Stimulated activated naive B cell treated with anti-CD40 and anti-IgM and Interleukin-4, amounts not matched to agents 10 μg/mL and 1 μg/mL and 100 μg/mL, for 72 hours (primary cell): ENCODE measurements around the gene DHRS3.
A peak's percentile ranks its signal among the peaks of the same experiment; 100 is the strongest.

Source experiments
- ATAC-seq, 2 donors: fragments of 150-1000 bp; cut with Tn5 transposase; replicated peaks; 2 replicates each; pipeline ENCODE4 v1.10.0; 2021; ENCODE audit warnings: moderate library complexity in 1 of 2
- DNase-seq: peaks from one replicate; pipeline ENCODE4 v3.0.0; 2021
- H3K27ac Mint-ChIP-seq: one replicate; pipeline ENCODE4 v1.8.0; 2022; ENCODE audit warnings: mild to moderate bottlenecking, mixed read lengths
- H3K27me3 Mint-ChIP-seq, 2 donors: one replicate each; pipeline ENCODE4 v1.8.0; 2022; ENCODE audit warnings: mixed read lengths in 2 of 2
- H3K36me3 Mint-ChIP-seq, 2 donors: one replicate each; pipeline ENCODE4 v1.8.0; 2022; ENCODE audit warnings: mixed read lengths in 2 of 2, mild to moderate bottlenecking in 1 of 2
- H3K4me1 Mint-ChIP-seq, 2 donors: one replicate each; pipeline ENCODE4 v1.8.0; 2022; ENCODE audit warnings: mixed read lengths in 2 of 2, mild to moderate bottlenecking in 1 of 2
- H3K4me3 Mint-ChIP-seq, 2 donors: one replicate each; pipeline ENCODE4 v1.8.0; 2022; ENCODE audit warnings: mild to moderate bottlenecking in 2 of 2, mixed read lengths in 2 of 2, moderate library complexity in 1 of 2
- H3K9me3 Mint-ChIP-seq, 2 donors: one replicate each; pipeline ENCODE4 v1.8.0; 2022; ENCODE audit warnings: mixed read lengths in 2 of 2, mild to moderate bottlenecking in 1 of 2

DHRS3 gene

GRCh38 chr1:12616709-12617373 lies 1.2 kb downstream of the DHRS3 start:
- ATAC-seq (peak; percentile 15 to 25), DNase-seq (peak; percentile 34)
- peaks cover 9 to 11% of the 10 kb centered on the region in 2 donors for H3K27me3 Mint-ChIP-seq
- H3K4me1 Mint-ChIP-seq: peaks cover 48 to 85% of the 10 kb centered on the region in 2 donors
- H3K27ac Mint-ChIP-seq: peak overlapping the region; percentile 98
- peak overlapping the region; percentile 97 to 98 for H3K4me3 Mint-ChIP-seq
- peaks cover 51 to 59% of the 10 kb centered on the region in 2 donors for H3K36me3 Mint-ChIP-seq
- no peaks in the 10 kb centered on the region for H3K9me3 Mint-ChIP-seq

- no peak for DNase-seq
- no peaks in the 10 kb centered on the region for H3K9me3 Mint-ChIP-seq
- H3K4me3 Mint-ChIP-seq: peak overlapping the region; percentile 97 to 98
- peaks cover 51 to 59% of the 10 kb centered on the region in 2 donors for H3K36me3 Mint-ChIP-seq
- peaks cover 46 to 79% of the 10 kb centered on the region in 2 donors for H3K4me1 Mint-ChIP-seq
- no peak for ATAC-seq
- peak overlapping the region; percentile 98 for H3K27ac Mint-ChIP-seq
- peaks cover 4 to 11% of the 10 kb centered on the region in 2 donors for H3K27me3 Mint-ChIP-seq
These were observed 1.9 kb downstream of the DHRS3 start for GRCh38 chr1:12615865-12616708.

- Mint-ChIP-seq H3K4me1 (peaks cover 46 to 75% of the 10 kb centered on the region in 2 donors), H3K9me3 (no peaks in the 10 kb centered on the region), H3K36me3 (peaks cover 58 to 67% of the 10 kb centered on the region in 2 donors), H3K4me3 (peak overlapping the region; percentile 97 to 98), H3K27me3 (peaks cover 4 to 11% of the 10 kb centered on the region in 2 donors), H3K27ac (peak overlapping the region; percentile 98)
- DNase-seq: no peak
- ATAC-seq: no peak
These were observed 2.7 kb downstream of the DHRS3 start for GRCh38 chr1:12615159-12615864.

- H3K4me3 Mint-ChIP-seq: peak overlapping the region; percentile 97 to 98
- peaks cover 43 to 68% of the 10 kb centered on the region in 2 donors for H3K4me1 Mint-ChIP-seq
- peak overlapping the region; percentile 28 for H3K27ac Mint-ChIP-seq
- H3K36me3 Mint-ChIP-seq: peaks cover 62 to 72% of the 10 kb centered on the region in 2 donors
- ATAC-seq: no peak
- DNase-seq: no peak
- no peaks in the 10 kb centered on the region for H3K9me3 Mint-ChIP-seq
- peaks cover 0 to 11% of the 10 kb centered on the region in 2 donors for H3K27me3 Mint-ChIP-seq
These were observed 3.4 kb downstream of the DHRS3 start for GRCh38 chr1:12614402-12615158.

- Mint-ChIP-seq H3K36me3 (peaks cover 74 to 81% of the 10 kb centered on the region in 2 donors), H3K4me1 (peaks cover 37 to 54% of the 10 kb centered on the region in 2 donors), H3K4me3 (peak overlapping the region in 1 of 2 donors; percentile 10), H3K27me3 (peaks cover 0 to 11% of the 10 kb centered on the region in 2 donors), H3K9me3 (no peaks in the 10 kb centered on the region), H3K27ac (no peak overlapping the region)
- DNase-seq (no peak), ATAC-seq (no peak)
These were observed 4.8 kb downstream of the DHRS3 start for GRCh38 chr1:12613180-12613579.

GRCh38 chr1:12610941-12611340 lies 7.1 kb downstream of the DHRS3 start:
- peaks cover 0 to 6% of the 10 kb centered on the region in 2 donors for H3K27me3 Mint-ChIP-seq

GRCh38 chr1:12610305-12610935 lies 7.6 kb downstream of the DHRS3 start:
- peaks cover 28 to 31% of the 10 kb centered on the region in 2 donors for H3K4me1 Mint-ChIP-seq
- H3K4me3 Mint-ChIP-seq: no peak overlapping the region

More at GRCh38 chr1:12610941-12611340, 7.1 kb downstream of the DHRS3 start:
- DNase-seq (no peak), ATAC-seq (no peak)
- Mint-ChIP-seq H3K4me3 (no peak overlapping the region), H3K27ac (no peak overlapping the region), H3K36me3 (peaks cover 79 to 82% of the 10 kb centered on the region in 2 donors), H3K9me3 (peaks cover 4% of the 10 kb centered on the region in 2 donors), H3K4me1 (peaks cover 28 to 36% of the 10 kb centered on the region in 2 donors)

GRCh38 chr1:12609469-12610003 lies 8.5 kb downstream of the DHRS3 start:
- H3K27me3 Mint-ChIP-seq: peaks cover 0 to under 1% of the 10 kb centered on the region in 2 donors
- no peak for DNase-seq
- H3K4me3 Mint-ChIP-seq: no peak overlapping the region
- H3K4me1 Mint-ChIP-seq: peaks cover 25 to 27% of the 10 kb centered on the region in 2 donors
- no peak for ATAC-seq
- peaks cover 4% of the 10 kb centered on the region in 2 donors for H3K9me3 Mint-ChIP-seq
- H3K27ac Mint-ChIP-seq: peak overlapping the region; percentile 76
- peaks cover 70 to 75% of the 10 kb centered on the region in 2 donors for H3K36me3 Mint-ChIP-seq

More at GRCh38 chr1:12610305-12610935, 7.6 kb downstream of the DHRS3 start:
- DNase-seq (no peak), ATAC-seq (no peak)
- Mint-ChIP-seq H3K9me3 (peaks cover 4% of the 10 kb centered on the region in 2 donors), H3K27ac (peak overlapping the region; percentile 71), H3K27me3 (peaks cover 0 to 6% of the 10 kb centered on the region in 2 donors), H3K36me3 (peaks cover 74 to 79% of the 10 kb centered on the region in 2 donors)

- peaks cover 4% of the 10 kb centered on the region in 2 donors for H3K9me3 Mint-ChIP-seq
- no peak for ATAC-seq
- no peak for DNase-seq
- H3K27me3 Mint-ChIP-seq: no peaks in the 10 kb centered on the region
- no peak overlapping the region for H3K4me3 Mint-ChIP-seq
- peaks cover 27 to 29% of the 10 kb centered on the region in 2 donors for H3K4me1 Mint-ChIP-seq
- peak overlapping the region; percentile 20 for H3K27ac Mint-ChIP-seq
- H3K36me3 Mint-ChIP-seq: peaks cover 71 to 80% of the 10 kb centered on the region in 2 donors
These were observed 9.6 kb downstream of the DHRS3 start for GRCh38 chr1:12608311-12608957.

- Mint-ChIP-seq H3K27me3 (no peaks in the 10 kb centered on the region), H3K27ac (no peak overlapping the region), H3K36me3 (peaks cover 65 to 79% of the 10 kb centered on the region in 2 donors), H3K4me3 (no peak overlapping the region), H3K4me1 (peaks cover 22 to 26% of the 10 kb centered on the region in 2 donors), H3K9me3 (peaks cover 4% of the 10 kb centered on the region in 2 donors)
- ATAC-seq (no peak), DNase-seq (no peak)
These were observed 10.7 kb downstream of the DHRS3 start for GRCh38 chr1:12607263-12607662.

- Mint-ChIP-seq H3K27me3 (no peaks in the 10 kb centered on the region), H3K9me3 (peaks cover 4% of the 10 kb centered on the region in 2 donors), H3K36me3 (peaks cover 59 to 84% of the 10 kb centered on the region in 2 donors), H3K4me3 (no peak overlapping the region), H3K4me1 (peaks cover 37 to 45% of the 10 kb centered on the region in 2 donors), H3K27ac (no peak overlapping the region)
- ATAC-seq (no peak), DNase-seq (no peak)
These were observed 13.0 kb downstream of the DHRS3 start for GRCh38 chr1:12604986-12605385.

- ATAC-seq (peak; percentile 42 to 55), DNase-seq (no peak)
- H3K4me1 Mint-ChIP-seq: peaks cover 39 to 46% of the 10 kb centered on the region in 2 donors
- H3K36me3 Mint-ChIP-seq: peaks cover 58 to 84% of the 10 kb centered on the region in 2 donors
- no peak overlapping the region for H3K4me3 Mint-ChIP-seq
- peaks cover 4% of the 10 kb centered on the region in 2 donors for H3K9me3 Mint-ChIP-seq
- no peaks in the 10 kb centered on the region for H3K27me3 Mint-ChIP-seq
- no peak overlapping the region for H3K27ac Mint-ChIP-seq
These were observed 13.7 kb downstream of the DHRS3 start for GRCh38 chr1:12604114-12604874.
